T-helper 22 cell (primary cell): ENCODE results near the gene RAI1.

Experiments used
- DNase-seq: peaks from one replicate; pipeline ENCODE4 v3.0.0-alpha.2; 2020; ENCODE audit warnings: low read depth

The RAI1 gene

DNA sequence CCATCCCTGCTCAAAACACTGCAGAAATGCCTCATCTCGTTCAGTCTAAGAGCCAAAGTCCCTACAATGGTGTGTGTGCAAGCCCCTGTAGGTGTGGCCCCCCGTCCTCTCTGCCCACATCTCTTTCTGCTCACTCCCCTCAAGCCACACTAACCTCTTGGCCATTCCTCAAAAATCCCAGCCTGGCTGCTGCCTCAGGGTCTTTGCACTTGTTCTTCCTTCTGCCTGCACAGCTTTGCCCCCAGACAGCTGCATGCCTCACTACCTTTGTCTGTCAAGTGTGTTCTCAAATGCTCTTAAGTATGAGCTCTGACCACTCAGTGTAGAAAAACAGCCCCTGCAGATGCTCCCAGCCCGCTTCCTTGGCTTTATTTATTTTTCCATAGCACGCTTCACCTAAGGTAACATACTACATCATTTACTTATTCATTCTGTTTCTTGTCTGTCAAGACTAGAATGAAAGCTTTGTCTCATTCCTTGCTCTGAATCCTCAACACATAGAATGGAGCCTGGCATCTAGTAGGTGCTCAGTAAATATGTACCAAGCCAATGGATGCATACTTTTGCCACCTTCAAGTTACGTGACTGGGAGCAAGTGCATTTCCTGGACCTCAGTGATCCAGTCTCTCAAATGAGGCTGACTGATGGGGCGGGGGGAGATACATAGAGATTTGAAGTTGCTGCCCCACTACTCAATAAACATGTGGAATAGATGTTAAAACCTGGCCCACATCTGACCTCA, 38.1 kb downstream of the RAI1 start:
- DNase-seq = no peak

DNA sequence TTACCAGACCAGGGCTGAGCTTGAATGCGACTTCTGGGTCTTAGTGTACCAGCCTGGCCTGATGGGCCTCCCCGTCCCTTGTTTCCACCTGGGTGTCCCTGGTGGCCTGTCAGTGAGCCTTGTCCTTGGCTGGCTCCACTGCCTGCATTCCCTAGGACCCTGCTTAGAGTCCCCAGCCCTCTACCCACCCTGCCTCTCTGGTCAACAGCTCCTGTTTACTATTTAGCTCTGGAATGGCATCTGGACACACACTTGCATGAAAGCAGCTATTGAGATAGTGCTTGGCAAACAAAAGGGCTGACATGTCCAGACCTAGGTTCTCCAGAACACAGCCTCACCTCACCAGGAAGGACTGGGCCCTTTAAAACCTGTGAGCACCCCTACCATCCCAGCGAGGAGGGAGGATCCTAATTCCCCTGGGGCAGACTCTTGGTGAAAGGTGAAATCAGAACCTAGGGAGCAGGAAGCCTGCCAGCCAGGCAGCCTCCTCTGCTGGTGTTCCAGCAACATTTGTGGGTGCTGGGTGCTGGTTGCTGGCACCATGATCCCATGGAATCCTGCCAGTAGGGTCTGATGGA, 38.8 kb downstream of the RAI1 start:
- no peak for DNase-seq

DNA sequence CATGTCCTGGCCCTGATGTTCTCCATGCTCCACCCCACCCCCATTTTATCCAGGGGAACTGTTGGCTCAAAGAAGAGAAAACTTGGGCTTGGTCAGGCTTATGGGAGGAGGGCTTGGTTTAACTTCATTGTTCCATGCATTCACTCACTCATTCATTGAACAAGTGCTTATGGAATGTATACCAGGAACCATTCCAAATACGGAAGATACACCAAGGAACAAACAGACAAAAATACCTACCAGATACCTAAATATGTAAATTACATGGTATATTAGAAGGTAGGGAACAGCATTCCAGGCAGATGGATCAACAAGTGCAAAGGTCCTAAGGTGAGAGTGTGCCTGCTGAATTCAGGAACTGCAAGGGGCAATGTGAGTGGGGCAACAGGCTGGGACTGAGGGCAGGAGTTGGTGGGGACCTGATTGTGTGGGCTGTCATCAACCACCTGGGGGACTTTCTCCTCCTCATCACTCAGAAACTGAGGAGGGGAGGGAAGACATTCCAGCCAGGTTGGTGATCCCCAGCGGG, 39.9 kb downstream of the RAI1 start:
- DNase-seq = no peak

DNA sequence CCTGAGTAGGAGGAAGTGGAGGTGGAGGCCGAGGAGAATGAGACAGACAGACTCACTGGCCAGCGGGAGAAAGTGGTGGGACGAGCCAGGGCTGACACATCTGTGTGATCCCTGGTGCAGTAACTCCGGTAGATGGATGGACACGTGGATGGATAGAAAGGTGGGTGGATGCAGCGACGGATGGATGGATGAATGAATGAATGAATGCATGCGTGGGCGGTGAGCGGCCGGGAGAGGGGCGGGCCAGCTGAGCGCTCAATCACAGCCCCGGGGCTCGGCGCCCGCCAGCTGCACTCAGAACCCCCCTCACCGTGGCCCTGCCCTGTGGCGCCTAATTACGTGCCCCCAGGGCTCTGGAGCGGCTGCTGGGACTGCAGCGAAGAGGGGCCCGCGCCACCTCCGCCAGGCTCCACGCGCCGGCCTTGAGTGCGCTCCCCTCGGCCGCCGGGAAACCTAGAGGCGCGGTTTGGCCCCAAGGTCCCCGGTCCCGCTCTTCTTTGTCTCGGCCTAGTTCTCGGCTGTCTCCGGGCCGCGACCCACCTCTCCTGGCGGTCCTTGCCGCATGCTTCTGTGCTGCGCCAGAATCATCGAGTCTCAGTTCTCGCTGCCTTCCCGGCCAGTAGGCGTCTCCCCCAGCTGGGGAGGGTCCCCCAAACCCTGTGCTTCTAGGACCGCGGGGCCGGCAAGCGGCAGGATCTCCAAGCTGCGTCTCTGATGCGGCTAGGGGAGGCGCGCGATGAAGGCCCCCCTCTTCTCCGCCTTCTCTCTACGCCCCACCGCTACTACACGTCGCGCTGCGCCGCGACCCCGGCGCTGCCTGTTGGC, 41.0 kb downstream of the RAI1 start:
- no peak for DNase-seq

DNA sequence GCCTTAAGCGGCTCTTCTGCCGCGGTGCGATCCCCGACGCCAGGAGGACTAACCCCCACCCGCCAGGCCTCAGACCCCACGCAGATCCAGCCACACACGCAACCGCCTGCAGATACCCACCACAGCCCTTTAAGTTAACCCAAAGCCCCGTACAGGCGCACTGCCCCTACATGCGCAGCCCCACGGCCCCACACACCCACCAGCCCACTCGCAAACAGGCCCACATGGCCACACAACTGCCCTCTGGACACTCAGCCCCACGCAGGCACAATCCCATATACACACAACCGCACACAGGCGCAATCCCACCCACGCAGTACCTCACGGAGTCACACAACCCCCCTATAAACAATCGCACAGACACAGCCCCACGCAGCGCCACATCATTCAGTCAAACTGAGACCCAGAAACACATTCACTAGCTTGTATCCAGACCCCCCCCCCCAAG, 41.7 kb downstream of the RAI1 start:
- DNase-seq = no peak

DNA sequence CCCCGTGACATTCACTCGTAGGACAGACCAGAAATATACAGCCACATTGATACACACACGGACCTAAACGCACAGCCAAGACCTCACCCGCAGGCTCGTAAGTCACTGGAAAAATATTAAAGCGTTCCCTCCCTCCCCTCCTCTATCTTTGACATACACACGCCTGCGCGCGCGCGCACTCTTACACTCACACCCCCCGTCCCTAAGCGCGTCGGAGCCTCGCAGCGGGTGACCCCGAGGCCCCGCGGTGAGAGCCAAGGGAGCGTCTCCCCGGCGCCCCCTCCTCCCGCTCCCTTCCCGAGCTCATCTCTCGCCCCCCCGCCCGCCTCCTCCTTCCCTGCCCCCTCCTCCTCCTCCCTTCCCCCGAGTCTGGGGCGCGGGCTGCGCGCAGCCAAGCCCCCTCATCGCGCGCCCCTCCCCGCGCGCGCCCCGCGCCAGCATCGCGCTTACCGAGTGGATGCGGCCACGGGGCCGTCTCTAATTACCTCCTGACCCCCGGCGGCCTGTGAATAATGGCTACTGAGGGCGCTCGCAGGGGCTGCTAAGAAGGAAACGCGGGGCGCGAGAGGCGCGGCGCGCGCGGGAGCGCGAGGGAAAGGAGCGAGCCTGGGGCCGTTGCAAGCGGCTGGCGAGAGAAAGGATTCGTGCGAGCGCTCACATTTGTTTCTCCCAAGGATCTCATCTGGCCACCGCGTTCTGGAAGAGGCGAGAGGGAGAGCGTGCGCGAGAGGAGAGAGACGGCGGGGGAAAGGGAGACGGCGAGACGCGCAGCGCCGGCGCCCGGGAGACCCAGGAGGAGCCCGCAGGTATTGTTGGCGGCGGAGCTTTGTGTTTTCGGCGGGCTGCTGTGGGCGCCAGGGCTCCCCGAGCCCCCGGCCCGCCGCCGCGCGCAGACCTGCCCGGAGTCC, 42.4 kb downstream of the RAI1 start:
- DNase-seq = no peak

DNA sequence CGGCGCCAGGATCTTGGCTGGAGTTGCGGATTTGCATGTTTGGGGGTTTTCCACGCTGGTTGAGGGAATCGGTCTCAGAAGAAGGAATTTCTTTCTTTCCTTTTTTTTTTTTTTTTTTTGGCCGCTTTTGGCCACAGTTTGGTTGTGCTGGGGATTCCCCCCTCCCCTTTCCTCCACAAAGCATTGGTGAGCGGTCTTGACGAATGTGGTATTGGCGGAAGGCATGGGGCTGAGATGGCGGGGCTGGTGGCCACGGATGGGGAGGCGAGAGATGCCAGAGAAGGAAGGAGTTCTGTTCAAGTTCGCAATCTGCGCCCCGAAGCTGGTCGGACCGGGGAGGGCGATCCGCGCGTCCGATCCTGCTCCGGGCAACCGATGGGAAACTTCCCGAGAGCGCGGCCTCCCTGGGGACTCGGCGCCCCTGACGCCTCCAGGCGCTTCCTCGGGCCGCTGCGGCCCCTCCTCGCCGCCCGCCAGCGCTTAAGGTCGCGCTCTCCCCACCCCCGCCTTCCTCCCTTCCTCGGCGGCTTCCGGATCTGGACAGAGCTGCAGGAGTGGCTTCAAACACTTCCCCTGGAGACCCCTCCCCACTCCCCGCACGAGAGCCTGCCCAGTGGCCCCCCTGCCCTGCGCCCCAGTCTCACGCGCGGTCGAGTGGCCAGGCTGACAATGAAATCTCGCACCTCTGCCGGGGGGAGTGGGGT, 43.2 kb downstream of the RAI1 start:
- no peak for DNase-seq

DNA sequence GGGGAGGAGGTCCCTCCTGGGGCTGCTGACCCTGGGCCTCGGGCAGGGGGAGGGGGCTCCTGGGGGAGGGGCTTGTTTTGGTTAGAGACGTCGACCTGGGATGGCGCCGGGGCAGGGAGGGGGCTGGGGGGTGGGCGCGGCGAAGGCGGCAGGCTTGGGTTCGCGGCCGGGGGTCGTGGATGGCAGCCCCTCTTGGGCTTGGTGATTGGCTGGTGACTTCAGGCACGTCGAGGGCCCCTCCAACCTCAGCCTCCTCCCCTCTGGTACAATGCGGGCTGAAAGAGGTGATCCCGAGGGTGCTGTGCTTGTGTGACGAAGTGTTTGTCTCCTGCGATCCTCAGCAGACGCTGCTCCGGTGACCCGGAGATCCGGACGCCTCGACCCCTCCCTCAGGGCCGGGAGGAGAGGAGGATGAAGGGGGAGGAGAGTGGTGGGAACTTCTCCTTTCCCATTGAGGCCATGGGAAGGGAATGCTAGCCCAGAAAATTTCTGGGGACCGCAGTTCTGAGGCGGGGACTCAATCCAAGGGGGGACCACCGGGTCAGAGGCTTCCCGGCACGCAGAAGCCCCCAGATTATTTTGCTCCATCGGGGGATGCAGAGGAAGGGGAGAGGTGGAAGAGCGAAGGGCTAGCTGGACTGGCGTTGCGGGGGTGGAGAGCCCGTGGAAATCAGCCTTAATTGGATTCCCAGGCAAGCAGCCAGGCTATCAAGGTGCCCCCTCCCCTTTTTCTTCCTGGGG, 43.9 kb downstream of the RAI1 start:
- DNase-seq = no peak

DNA sequence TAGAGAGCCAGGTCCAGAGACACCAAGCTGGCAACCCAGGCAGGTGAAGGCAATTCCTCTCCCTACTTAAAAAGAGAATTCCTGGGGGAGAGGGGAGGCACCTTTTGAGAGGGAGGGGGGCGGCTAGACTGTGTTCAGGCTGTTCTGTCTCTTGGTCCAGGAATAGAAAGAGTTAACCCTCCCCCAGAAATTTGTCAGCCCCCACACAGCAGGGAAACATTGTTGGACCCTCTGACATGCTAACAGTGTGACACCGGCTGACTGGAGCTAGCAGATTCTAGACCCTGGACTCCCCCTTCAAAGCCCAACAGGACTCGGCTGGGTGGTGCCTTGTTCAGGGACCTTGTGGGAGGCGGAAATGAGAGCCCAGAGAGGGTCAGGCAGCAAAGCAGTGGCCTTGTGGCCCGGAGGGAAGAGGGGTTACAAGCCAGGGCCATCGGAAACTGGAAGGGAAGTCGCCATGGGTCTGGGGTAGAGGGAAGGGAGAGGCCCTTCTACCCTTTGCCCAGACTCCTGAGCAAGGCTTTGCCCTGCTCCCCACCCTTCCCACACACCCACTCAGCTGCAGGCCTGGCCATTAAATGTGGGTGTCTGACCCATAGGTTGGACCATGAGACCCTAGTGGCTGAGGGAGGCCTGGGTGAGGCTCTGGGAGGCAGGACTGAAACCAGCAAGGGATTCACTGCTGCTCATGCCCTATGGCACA, 44.6 kb downstream of the RAI1 start:
- DNase-seq = no peak

DNA sequence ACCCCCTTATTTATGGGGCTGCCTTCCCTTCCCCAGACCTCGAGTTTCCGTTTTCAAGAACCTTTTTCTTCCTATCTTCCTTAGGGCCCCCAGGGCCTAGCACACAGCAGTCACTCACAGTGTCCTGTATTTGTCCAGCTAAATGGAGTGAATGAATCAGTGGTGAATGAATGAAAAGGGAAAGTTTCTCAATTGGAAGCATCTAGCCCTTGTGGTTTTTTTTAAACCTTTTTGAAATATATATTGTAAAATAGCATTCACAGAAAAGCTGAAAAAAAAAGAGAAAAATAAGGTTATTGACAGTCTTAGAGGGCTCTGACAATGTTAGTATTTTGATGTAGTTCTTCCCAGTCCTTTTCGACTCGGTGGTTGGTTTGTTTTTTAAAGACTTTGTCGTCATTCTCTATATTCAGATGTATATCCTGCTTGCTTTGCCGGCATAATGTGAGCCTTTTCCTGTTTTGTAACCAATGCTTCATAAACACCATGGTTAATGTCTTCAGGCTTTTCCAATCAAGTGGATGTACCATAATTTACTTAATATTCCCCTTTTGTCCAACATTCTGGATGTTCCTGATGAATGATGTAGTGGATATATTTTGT, 45.3 kb downstream of the RAI1 start:
- DNase-seq = no peak

DNA sequence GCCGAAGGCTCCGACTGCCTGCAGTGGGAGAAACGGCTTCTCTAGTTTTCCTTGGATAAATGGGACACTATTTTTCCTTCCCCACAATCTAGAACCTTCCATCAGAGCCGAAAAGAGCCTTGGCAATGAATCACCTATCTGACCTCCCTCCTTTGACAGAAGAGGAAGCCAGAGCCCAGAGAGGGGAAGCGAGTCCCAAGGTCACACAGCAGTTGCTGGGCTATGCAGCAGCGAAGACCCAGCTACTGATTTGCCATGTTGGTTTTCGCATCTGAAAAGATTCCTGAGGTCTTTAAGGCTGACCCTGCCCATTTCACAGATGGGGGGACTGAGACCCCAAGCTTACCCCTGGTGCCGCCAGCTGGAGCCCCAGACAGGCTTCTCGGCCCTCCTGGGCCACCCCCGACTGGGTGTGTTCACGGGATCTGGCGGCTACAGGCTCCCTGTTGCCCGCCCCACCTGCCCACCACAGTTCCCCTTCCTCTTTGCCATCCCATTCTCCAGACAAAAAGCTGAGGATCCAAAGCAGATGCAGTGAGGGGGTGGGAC, 45.9 kb downstream of the RAI1 start:
- DNase-seq = no peak

DNA sequence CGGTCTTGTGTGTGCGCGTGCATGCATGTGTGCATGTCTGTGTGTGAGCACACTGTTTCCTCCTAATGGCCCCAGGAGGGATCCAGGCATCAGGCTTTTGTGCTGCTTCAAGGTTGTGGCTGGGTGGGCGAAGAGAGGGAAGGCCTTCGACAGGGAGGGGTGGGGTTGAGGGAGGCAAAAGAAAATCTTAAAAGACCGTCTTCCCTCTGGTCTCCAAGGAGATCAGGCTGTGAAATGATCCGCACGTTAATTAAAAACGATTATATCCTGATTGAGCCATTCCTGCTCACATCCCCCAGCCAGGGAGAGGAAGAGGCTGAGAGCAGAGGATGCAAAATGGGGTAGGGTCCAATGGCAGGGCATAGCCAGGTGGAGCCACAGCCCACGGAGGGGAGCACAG, 46.9 kb downstream of the RAI1 start:
- no peak for DNase-seq

DNA sequence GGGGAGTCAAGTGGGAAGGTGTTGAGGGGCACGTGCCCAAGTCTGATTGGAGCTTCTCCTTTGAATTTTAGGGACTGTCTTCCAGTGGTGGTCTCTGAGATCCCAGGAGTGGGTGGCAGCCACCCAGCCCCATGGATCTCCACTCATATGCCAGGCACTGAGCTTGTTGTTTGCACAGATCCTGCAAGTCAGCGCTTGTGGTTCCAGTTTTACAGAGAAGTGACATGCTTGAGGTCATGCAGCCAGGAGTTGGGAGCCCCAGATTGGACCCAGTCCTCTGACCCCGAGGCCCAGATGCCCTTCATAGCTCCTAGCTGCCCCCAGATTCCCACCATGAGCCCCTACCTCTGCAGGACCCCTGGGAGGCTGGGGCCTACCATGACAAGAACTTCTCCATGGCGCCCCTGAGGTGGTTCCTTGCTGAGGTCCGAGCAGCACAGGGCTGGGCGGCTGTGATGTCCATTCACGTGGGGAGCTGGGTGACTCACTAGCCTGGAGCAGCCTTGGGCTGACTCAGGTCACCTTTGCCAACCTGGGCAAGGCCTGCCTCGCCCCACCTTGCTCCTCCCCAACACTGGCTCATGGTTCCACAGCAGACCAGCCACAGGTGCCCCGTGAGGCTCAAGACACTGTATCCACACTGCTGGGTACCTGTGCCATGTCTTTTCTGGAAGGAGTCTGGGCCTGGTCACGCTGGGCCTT, 47.4 kb downstream of the RAI1 start:
- no peak for DNase-seq

DNA sequence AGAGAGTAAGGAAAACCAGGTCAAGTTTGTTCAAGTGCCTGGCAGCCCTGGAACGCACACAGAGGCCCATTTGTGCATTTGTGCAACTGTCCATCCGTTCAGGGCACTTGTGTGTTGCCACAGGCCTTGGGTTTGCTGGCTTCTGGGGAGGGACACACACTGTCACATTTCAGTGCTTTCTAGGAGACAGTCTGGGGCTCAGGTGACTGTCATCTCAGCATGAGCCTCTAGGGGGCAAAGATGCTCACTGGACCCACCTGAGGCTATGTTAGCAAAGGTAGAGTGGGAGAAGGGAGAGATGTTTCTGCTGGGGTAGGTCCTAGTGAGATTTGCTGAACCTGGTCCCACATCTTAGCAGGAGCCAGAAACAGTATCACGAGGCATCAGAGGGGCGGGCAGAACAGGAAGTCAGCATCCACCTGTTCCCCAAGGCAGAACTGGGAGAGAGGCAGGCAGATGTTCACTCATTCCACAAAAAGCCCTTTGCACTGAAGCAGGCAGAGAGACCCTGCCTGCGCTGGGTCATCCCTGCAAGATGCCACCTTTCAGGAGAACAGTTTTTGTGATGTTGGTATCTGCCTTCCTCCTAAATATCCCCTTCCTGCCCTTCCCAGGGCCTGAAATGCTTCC, 48.5 kb downstream of the RAI1 start:
- DNase-seq = no peak

DNA sequence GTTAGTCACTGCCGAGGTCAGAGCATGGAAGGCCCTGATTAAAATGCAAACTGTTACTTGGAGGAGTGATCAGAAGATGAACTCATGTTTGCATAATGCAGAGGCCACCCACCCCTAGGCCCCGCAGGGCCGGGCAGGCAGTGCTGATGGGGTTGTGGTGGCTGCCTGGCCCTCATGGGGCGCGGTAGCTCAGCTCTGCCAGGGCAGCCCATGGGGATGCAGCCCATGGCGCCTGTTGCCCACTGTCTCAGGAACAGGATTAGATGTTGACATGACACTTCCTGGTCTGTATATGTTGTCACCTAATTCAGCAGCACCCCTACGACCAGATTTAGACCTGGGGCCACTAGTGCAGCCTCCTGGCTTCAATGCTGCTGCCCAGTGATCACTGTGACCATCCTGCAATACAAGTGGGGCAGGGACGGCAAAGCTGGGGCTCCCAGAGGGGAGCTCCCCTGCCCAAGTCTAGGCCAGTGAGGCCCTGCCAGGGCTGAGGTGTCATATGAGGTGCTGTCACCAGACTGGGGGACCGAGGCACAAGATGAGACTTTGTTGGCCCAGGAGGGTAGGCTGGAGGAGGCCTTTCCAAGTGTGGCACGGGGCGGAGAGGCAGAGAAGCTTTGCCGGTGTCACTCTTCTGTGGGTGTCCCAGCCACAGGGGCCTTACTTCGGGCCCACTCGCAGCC, 49.1 kb downstream of the RAI1 start:
- DNase-seq = no peak

DNA sequence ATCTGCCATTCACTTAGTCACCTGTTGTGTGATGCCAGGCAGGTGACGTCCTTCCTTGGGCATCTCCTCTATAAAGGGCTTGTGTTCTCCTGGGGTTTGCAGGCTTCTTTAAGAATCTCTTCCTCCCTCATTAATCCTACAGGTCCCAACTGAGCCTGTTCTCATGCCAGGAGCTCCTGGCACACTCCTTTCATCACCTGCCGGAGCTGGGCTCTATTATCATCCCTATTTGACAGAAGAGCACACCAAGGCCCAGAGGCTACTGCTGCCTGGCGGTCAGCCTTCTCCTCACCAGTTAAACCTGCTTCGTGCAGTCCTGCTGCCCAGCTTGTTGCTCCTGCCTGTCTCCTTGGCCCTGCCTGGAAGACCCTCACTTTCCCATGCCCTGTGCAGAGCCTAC, 51.2 kb downstream of the RAI1 start:
- DNase-seq = no peak

DNA sequence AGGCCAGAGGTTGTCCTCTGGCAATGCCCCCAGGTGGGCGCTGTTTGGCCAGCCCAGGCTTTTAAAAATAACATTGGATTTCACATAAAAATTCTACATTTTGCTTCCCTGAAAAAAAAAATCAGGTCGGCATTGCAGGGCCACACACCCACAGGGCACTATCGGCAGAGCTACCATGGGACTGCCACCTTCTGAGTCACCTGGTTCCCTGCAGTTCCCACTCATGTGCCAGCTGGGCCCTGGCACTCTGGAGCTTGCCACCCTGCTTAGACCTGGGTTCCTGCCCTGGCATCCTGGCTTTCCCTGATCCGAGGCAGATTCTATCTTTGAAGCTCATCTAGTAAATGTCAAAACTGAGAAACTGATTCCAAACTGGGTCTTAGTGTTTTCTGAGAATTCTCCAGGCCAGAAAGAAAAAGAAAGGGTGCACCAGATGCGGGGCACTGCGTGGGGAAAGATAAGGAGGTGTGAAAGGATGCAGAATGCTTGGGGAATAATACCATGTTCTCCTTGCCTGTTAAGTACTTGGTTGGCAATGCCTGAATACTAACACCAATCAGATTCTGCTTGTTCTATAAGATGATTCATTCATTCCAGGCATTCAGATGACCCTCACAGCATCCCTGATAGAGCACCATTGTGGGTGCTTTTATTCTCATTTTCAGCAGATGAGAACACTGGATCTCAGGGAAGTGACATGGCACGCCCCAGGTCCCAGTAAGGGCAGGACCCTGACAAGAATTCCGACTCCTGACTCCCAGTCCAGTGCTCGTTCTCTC, 51.8 kb downstream of the RAI1 start:
- no peak for DNase-seq
